AG09309 (cell line): Measurements from ENCODE around the gene RPL6.

Source experiments
- DNase-seq: peaks from one replicate; pipeline ENCODE4 v3.0.0-alpha.2; 2010; ENCODE audit warnings: low read depth
- H3K4me3 ChIP-seq: 2 replicates; pipeline ENCODE4 v1.5.1; 2011; ENCODE audit warnings: mild to moderate bottlenecking, low read depth, low read length, moderate library complexity; ENCODE audit not compliant: control insufficient read depth
- CTCF ChIP-seq: IDR thresholded peaks from 2 replicates; pipeline ENCODE4 v1.5.1; 2011; ENCODE audit warnings: mild to moderate bottlenecking, low read depth, low read length, inconsistent platforms; ENCODE audit not compliant: insufficient read depth, control insufficient read depth; ENCODE audit errors: missing control alignments

The RPL6 gene

GRCh38 chr12:112370868-112371510 lies 38.4 kb downstream of the RPL6 start:
- H3K4me3 ChIP-seq, result no peak overlapping the region
- DNase-seq, result no peak
- no peak for TF ChIP-seq CTCF

- no peak for DNase-seq
- TF ChIP-seq CTCF, result no peak
- no peak overlapping the region for H3K4me3 ChIP-seq
Observed at GRCh38 chr12:112370199-112370598, 39.2 kb downstream of the RPL6 start.

GRCh38 chr12:112368856-112369255 lies 40.5 kb downstream of the RPL6 start:
- no peak for DNase-seq
- TF ChIP-seq CTCF, result no peak
- no peak overlapping the region for H3K4me3 ChIP-seq

- no peak for DNase-seq
- no peak for TF ChIP-seq CTCF
- no peak overlapping the region for H3K4me3 ChIP-seq
Observed at GRCh38 chr12:112367965-112368364, 41.4 kb downstream of the RPL6 start.

- no peak for DNase-seq
- H3K4me3 ChIP-seq, result no peak overlapping the region
- TF ChIP-seq CTCF, result no peak
Observed at GRCh38 chr12:112362310-112362709, 47.1 kb downstream of the RPL6 start.

GRCh38 chr12:112361271-112361670 lies 48.1 kb downstream of the RPL6 start:
- no peak for DNase-seq
- no peak for TF ChIP-seq CTCF
- no peak overlapping the region for H3K4me3 ChIP-seq

GRCh38 chr12:112359290-112359689 lies 50.1 kb downstream of the RPL6 start:
- TF ChIP-seq CTCF, result no peak
- no peak overlapping the region for H3K4me3 ChIP-seq
- DNase-seq, result no peak
